Parathyroid adenoma (tissue), 2 donors: ENCODE results near the gene YBX3.
"Not testable (repeated sequence)": the region's sequence is repeated elsewhere in the genome, so short reads cannot be mapped to it uniquely, and the experiment has no call there.

Source experiments
- H2AFZ ChIP-seq: fragments of 300-600 bp; sonication (generic); one replicate; pipeline ENCODE4 v1.7.0; 2017; ENCODE audit warnings: antibody characterized with exemption, mild to moderate bottlenecking
- H3K27ac ChIP-seq: fragments of 300-600 bp; sonication (generic); one replicate; pipeline ENCODE4 v1.7.0; 2017
- H3K27me3 ChIP-seq: fragments of 300-600 bp; sonication (generic); one replicate; pipeline ENCODE4 v1.7.0; 2017; ENCODE audit warnings: low read length; ENCODE audit not compliant: control insufficient read depth, insufficient read depth
- H3K36me3 ChIP-seq: fragments of 300-600 bp; sonication (generic); one replicate; pipeline ENCODE4 v1.7.0; 2017; ENCODE audit warnings: low read length; ENCODE audit not compliant: control insufficient read depth, insufficient read depth
- H3K4me1 ChIP-seq: fragments of 300-600 bp; sonication (generic); one replicate; pipeline ENCODE4 v1.7.0; 2017; ENCODE audit warnings: control low read depth
- H3K4me2 ChIP-seq: fragments of 300-600 bp; sonication (generic); one replicate; pipeline ENCODE4 v1.7.0; 2017; ENCODE audit warnings: low read length
- H3K4me3 ChIP-seq: fragments of 300-600 bp; sonication (generic); one replicate; pipeline ENCODE4 v1.7.0; 2017; ENCODE audit warnings: low read depth, low read length
- H3K79me2 ChIP-seq: fragments of 300-600 bp; sonication (generic); one replicate; pipeline ENCODE4 v1.7.0; 2017; ENCODE audit warnings: control low read depth
- H3K9ac ChIP-seq: fragments of 300-600 bp; sonication (generic); one replicate; pipeline ENCODE4 v1.7.0; 2017; ENCODE audit warnings: mild to moderate bottlenecking
- H3K9me3 ChIP-seq: fragments of 300-600 bp; sonication (generic); one replicate; pipeline ENCODE4 v1.7.0; 2017; ENCODE audit warnings: low read length; ENCODE audit not compliant: control insufficient read depth
- TF ChIP-seq, protein P1 (sequence below): fragments of 300-600 bp; sonication (generic); IDR thresholded peaks from one replicate; pipeline ENCODE4 v1.7.0; 2017; ENCODE audit warnings: antibody characterized with exemption, mild to moderate bottlenecking
- donor health status: primary hyperparathyroidism.

Gene YBX3

DNA sequence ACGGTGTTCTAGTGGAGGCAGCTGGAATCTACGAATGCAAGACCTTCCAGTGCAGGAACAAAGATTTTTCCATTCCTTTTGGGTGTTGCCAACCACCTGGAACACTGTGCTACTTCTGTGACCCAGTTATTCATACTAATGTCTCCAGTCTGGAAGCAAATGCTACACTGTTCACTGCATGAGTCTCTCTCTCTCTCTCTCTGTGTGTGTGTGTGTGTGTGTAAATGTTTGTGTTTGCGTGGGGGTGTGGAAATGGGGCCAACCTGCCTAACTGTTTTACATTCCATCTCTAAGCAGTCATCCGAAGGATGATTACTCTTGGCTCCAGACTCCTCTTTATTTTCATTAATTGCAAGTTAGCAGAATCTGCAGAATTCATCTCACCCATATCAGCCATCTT, 29.9 kb upstream of the YBX3 start:
- H3K4me3 ChIP-seq = no peak overlapping the region
- H3K4me1 ChIP-seq = peaks cover 4% of the 10 kb centered on the region
- peaks cover 2% of the 10 kb centered on the region for H3K36me3 ChIP-seq
- H3K79me2 ChIP-seq = no peaks in the 10 kb centered on the region
- no peak overlapping the region for H3K27ac ChIP-seq
- H3K27me3 ChIP-seq = no peaks in the 10 kb centered on the region
- H2AFZ ChIP-seq = no peak overlapping the region
- H3K9ac ChIP-seq = no peak overlapping the region
- H3K9me3 ChIP-seq = no peaks in the 10 kb centered on the region
- TF ChIP-seq, protein P1, sequence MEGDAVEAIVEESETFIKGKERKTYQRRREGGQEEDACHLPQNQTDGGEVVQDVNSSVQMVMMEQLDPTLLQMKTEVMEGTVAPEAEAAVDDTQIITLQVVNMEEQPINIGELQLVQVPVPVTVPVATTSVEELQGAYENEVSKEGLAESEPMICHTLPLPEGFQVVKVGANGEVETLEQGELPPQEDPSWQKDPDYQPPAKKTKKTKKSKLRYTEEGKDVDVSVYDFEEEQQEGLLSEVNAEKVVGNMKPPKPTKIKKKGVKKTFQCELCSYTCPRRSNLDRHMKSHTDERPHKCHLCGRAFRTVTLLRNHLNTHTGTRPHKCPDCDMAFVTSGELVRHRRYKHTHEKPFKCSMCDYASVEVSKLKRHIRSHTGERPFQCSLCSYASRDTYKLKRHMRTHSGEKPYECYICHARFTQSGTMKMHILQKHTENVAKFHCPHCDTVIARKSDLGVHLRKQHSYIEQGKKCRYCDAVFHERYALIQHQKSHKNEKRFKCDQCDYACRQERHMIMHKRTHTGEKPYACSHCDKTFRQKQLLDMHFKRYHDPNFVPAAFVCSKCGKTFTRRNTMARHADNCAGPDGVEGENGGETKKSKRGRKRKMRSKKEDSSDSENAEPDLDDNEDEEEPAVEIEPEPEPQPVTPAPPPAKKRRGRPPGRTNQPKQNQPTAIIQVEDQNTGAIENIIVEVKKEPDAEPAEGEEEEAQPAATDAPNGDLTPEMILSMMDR = no peak
- H3K4me2 ChIP-seq = no peak overlapping the region

DNA sequence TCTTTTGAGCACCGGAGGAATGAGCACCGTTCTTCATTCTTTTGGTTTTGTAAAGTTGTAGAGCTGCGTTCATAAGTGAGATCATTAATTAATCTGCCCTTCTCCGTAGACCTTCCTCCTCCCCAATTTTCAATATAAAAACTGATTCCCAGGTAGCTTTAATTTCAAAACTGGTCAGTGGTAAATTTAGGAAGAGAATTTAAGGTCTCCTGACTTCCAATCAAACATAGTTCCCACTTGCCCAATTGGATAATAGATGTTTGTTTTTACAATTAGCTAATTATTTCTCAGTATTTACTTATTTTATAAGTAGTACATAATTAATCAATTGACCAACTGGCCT, 27.2 kb upstream of the YBX3 start:
- Histone ChIP-seq H3K27ac (no peak overlapping the region), H3K4me1 (peaks cover 4% of the 10 kb centered on the region), H3K9ac (no peak overlapping the region)

DNA sequence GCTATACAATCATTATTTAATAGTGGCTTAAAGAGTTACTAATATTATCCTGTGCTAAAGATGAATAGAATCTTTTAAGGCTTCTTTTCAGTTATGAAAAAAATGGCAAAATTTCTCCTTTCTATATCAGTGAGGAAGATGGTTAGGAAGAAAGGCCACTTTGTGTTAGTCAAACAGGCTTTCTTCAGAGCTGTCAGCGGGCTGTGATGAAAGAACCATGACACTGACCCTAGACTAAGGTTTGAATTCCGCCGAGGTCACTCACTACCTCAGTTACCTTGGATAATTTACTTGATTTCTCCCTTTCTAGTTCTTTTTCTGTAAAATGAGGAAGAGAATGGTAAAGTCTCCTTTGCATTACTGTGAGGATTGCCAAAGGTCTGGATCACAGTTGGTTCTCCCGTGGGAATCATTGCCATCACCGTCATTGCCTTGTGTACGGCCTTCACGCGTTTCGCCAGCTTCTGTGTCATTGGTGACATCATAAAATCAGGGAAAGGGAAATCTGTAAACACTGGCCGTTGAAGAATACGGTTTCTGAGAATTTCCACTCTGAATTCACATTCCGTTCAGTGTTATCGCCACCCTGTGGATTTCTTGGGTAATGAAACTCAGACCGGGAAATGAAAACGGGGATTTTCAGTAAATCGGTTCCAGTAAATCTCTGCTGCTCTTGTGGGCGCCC, 26.7 kb upstream of the YBX3 start:
- Histone ChIP-seq H2AFZ (peak overlapping the region; percentile 65), H3K27me3 (no peaks in the 10 kb centered on the region), H3K4me3 (peak overlapping the region; percentile 40), H3K9ac (no peak overlapping the region), H3K79me2 (no peaks in the 10 kb centered on the region), H3K27ac (no peak overlapping the region), H3K36me3 (no peaks in the 10 kb centered on the region), H3K4me1 (peaks cover 4% of the 10 kb centered on the region), H3K4me2 (peak overlapping the region; percentile 69), H3K9me3 (no peaks in the 10 kb centered on the region)
- TF ChIP-seq, protein P1 = peak; percentile 94

More for the DNA sequence above, 27.2 kb upstream of the YBX3 start:
- H3K4me3 ChIP-seq = peak overlapping the region; percentile 40
- H3K36me3 ChIP-seq = no peaks in the 10 kb centered on the region
- TF ChIP-seq, protein P1 = no peak
- no peak overlapping the region for H2AFZ ChIP-seq
- H3K79me2 ChIP-seq = no peaks in the 10 kb centered on the region
- H3K27me3 ChIP-seq = no peaks in the 10 kb centered on the region
- no peaks in the 10 kb centered on the region for H3K9me3 ChIP-seq
- H3K4me2 ChIP-seq = no peak overlapping the region

DNA sequence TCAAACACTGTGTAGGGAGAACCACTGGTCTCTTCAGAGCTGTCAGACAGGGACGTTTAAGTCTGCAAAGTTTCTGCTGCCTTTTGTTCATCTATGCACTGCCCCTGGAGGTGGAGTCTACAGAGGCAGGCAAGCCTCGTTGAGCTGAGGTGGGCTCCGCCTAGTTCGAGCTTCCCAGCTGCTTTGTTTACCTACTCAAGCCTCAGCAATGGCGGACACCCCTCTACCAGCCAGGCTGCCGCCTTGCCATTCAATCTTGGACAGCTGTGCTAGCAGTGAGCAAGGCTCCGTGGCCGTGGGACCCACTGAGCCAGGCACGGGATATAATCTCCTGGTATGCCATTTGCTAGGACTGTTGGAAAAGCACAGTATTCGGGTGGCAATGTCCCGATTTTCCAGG, 24.6 kb upstream of the YBX3 start:
- Histone ChIP-seq H3K4me1 (peaks cover 4% of the 10 kb centered on the region), H3K27me3 (no peaks in the 10 kb centered on the region), H3K4me3 (no peak overlapping the region), H3K9me3 (no peaks in the 10 kb centered on the region), H3K4me2 (no peak overlapping the region), H3K79me2 (no peaks in the 10 kb centered on the region), H3K27ac (no peak overlapping the region), H2AFZ (no peak overlapping the region), H3K9ac (no peak overlapping the region), H3K36me3 (no peaks in the 10 kb centered on the region)
- TF ChIP-seq, protein P1 = no peak

- H2AFZ ChIP-seq, H3K27me3 ChIP-seq, H3K9ac ChIP-seq, H3K4me3 ChIP-seq, H3K9me3 ChIP-seq, H3K36me3 ChIP-seq, H3K4me1 ChIP-seq, H3K79me2 ChIP-seq, H3K27ac ChIP-seq, H3K4me2 ChIP-seq: not testable (repeated sequence)
Measured at GRCh38 chr12:10743420-10743819, 20.3 kb upstream of the YBX3 start.
